Raji (cell line): Measurements from ENCODE around the gene LDB3.

Experiments
- POLR2A ChIP-seq: IDR thresholded peaks from 2 replicates; pipeline ENCODE4 v1.6.1; 2011; ENCODE audit warnings: low read depth, low read length, control low read depth; ENCODE audit not compliant: insufficient read depth

Gene LDB3

DNA sequence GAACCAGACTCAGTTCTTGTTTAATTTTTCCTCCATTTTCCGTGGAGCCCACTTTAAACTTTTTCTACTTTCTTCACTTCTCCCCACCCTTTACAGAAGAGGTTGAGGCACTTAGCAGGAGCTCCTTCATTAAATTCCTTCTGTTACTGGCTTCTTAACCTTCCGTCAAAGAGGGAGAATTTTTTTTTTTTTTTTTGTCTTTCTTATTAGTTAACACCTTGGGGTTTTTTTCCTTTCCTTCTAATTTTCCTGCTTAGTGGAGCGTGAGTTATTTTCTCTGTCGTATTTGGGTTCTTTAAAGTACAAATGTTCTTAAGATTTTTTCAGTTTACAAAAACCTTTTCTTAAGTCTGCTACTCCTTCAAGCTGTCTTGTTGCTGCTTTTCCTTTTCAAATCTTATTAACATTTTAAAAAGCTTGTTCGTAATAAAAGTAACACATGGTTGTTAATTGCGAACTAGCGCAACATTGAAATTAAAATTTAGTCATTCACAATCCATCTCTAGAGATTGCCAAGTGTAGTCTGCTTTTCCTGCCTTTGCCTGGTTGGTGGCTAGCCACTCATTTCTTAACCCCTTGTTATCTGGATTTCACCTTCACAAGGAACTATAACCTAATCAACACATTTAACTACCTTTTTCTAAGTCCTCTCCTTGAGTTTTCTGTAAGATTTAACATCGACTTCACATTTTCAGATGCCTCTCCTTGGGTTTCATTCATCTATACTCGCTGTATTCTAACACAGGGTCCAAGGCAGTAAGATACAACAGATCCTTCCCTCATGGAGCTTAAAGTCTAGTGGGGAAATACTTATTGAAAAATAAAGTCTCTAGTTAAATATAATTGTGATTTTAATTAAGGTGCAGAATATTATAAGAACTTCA lies 90.1 kb downstream of the LDB3 start:
- TF ChIP-seq POLR2A: no peak

DNA sequence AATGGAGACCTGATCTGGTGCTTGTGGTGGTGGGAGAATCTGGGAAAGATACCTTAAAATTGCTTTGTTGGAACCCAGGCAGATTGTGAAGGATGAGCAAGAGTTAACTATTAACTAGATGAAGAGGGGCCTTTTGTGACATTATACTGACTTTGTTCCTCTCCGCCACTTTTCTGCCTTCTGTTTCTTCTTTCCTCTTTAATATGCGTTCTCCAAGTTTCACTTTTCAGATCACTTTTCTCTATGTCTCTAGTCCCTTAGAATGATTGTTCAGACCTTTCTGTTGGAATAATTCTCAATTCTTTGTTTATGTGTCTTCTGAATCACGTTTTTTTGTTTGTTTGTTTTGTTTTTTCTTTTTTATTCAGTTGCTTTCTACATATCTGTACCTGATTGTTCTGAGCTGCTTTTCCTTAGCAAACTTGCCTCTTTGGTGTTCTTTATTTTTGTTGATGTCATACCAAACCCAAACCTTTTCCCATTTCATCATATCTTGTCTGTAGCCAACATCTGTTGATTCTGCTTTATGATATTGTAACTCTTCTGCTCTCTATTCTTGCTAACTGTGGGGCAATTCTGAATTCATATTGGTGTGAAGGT lies 90.9 kb downstream of the LDB3 start:
- TF ChIP-seq POLR2A: no peak

DNA sequence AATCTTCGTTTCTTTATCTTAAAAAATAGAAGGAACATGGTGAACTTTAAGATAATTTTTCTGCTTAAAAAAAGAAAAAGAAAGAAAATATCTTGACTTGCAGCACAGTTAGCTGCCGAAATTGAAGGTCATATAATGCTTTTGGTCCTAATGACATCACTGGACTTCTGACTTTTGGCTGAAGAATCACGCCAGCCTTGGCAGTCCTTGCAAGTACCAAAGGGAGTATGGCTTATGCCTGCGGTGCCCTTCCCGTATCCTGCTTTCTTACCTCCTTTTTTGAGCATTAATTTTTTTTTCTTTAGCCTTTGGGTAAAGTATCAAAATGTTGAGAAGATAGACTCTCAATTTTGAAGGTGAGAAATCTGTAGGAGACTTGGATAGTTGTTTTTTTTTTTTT lies 95.1 kb downstream of the LDB3 start:
- no peak for TF ChIP-seq POLR2A

DNA sequence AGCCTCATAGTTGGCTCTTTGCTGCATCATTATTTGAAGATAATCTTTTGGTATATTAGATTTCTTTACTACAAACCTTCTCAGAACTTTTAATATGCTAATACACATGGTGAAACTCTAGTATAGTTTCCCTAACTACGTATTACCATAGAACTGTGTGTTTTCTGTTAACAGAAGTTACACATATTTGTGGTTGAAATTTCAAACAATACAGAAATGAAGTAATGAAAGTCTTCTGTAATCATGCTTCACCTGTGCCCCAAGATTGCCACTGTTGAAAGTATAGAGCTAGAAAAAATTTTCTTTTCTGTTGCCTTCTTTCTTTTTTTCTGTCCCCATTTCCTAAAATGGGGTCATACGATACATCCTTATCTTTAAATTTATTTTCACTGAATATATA lies 97.2 kb downstream of the LDB3 start:
- TF ChIP-seq POLR2A: no peak

DNA sequence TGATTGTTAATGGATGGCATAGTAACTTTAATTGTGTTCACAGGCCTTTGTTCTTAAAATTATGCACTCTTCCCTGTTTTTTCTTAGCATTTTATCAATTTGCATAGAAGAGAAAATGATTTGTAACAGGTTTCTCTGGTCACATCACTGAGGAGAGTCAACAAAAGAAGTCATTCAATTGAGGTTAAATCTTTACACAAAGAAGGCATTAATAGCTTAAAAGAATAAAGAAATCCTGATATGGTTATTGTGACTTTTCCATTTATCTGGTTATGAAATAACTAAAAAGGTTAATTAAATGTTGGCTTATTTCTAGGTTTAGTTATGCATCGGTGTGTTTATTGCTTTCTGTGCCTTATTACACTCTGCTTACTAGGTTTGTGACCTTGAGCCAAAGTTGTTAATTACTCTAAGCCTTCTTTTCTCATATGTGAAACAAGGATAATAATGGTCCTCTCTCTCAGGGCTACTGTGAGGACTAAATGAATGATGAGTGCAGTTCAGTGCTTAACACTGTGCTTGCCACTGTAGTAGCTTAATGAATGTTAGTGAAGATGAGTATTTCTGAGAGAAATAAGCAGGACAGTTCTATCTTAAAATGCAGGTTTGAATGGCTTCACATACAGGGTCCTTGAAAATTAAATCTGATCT lies 100.2 kb downstream of the LDB3 start:
- TF ChIP-seq POLR2A: no peak

DNA sequence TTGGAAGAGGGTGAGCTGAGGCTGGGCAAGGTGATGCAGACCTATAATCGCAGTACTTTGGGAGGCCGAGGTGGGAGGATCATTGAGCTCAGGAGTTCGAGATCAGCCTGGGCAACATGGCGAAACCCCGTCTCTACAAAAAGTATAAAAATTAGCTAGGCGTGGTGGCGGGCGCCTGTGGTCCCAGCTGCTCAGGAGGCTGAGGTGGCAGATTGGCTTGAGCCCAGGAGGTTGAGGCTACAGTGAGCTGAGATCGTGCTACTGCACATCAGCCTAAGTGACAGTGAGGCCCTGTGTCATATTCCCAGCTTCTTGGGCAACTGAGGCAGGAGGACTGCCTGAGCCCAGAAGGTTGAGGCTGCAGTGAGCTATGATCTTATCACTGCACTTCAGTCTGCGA lies 101.7 kb downstream of the LDB3 start:
- no peak for TF ChIP-seq POLR2A

DNA sequence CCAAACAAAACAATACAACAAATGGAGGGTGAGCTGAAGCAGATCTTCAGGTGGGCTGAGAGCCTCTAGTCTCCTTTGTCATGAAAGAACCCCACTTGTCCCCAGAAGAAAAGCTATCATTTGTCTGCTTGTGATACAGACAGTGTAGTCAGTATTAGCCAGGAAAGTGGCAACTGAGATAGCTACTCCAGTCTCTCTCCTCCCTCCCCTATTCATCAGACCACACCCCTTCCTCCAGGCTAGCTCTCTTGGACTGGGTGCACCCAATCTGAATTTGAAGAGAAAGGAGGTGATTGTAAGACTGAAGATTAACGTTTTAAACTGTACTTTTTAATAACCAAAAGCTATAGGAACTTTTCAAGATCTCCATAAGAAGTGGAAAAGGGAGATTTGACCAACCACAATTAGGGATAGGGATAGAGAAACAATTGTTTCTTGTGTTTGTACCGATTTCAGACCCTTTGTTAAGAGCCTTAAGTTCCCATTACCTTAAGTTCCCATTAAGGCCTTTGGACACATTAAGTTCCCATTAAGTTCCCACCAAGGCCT lies 102.2 kb downstream of the LDB3 start:
- no peak for TF ChIP-seq POLR2A

DNA sequence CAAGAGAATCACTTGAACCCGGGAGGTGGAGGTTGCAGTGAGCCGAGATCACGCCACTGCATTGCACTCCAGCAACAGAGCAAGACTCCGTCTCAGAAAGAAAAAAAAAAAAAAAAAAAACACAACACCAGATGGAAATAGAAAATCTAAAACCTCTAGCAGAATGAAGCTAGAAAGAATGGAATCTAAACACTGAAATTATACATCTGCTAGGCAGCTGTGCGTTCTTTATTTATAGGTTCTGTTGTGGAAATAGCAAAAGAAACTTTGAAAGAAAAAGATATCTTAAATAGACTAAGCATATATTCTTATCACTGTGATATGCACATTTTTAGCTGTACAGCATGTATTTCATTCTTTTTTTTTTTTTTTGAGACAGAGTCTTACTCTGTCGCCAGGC lies 105.2 kb downstream of the LDB3 start:
- no peak for TF ChIP-seq POLR2A

DNA sequence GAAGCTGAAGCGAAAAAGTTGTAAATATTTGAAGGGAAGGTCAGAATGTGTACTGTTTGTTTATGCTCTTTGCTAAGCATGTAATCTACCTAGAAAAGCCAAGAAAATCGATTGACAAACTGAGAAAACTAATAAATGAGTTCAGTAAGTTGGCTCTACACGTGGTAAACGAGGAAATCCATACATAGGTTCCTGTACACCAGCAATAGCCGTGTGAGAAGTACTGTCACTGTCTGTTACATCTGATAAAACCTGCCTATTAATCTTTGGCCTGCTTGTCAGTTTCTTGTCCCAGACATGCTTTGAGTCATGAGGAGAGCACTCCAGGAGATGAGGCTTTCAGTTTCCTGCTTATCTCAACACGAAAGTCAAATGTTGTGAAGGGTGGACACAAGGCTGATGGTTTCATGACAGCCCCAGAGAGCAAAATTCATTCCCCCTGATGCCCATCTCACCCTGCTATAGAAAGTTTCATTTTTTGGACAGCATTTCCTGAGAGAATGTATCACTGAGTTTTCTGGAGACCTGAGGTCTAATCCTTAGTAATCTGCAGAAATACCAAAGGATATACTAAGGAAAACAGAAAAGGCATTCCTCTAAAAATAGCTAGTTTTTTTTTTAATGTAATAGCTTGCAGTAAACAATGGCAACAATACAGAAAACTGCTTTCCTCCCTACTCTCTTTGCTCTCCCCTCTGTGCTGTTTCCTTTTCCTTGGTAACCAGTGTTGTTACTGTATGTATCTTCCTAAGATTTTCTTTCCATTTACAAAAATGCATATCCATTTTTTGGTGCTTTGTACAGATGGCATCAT lies 107.0 kb downstream of the LDB3 start:
- TF ChIP-seq POLR2A: no peak

DNA sequence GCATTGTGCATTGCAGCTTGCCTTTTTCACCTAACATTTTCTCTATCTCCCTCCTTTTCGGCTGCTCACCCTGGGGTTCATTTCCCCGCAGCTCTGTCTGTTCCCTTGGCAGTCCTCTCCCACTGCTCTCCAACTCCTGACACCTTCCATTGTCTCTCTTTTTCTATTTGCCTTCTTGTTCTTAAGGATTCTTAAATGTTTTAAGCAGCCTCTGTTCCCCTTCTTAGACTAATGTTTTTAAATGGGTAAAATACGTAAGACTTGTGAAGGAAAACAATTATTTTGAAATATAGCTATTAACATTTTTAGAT lies 107.5 kb downstream of the LDB3 start:
- TF ChIP-seq POLR2A: no peak

DNA sequence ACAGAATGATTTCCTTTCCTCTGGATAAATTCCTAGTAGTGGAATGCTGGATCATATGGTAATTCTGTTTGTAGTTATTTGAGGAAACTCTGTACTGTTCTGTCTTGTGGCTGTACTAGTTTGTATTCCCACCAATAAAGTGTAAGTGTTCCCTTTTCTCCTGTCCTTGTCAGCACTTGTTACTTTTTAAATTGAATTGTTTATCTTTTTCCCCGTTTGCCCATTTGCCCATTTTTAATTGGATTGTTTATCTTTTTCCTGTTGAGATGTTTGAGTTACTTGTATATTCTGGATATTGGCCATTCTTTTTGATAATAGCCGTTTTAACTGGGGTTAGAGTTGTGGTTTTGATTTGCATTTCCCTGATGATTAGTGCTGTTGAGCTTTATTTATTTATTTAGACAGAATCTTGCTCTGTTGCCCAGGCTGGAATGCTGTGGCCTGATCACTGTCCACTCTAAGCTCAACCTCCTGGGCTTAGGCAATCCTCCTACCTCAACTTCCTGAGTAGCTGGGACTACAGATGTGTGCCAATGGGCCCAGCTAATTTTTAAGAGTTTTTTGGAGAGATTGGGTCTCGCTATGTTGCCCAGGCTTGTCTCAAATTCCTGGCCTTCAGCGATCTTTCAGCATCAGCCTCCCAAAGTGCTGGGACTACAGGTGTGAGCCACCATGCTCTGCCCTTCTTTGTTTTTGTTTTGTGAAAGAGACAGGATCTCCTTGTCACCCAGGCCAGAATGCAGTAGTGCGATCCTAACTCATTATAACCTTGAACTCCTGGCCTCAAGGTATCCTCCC lies 111.1 kb downstream of the LDB3 start:
- no peak for TF ChIP-seq POLR2A

DNA sequence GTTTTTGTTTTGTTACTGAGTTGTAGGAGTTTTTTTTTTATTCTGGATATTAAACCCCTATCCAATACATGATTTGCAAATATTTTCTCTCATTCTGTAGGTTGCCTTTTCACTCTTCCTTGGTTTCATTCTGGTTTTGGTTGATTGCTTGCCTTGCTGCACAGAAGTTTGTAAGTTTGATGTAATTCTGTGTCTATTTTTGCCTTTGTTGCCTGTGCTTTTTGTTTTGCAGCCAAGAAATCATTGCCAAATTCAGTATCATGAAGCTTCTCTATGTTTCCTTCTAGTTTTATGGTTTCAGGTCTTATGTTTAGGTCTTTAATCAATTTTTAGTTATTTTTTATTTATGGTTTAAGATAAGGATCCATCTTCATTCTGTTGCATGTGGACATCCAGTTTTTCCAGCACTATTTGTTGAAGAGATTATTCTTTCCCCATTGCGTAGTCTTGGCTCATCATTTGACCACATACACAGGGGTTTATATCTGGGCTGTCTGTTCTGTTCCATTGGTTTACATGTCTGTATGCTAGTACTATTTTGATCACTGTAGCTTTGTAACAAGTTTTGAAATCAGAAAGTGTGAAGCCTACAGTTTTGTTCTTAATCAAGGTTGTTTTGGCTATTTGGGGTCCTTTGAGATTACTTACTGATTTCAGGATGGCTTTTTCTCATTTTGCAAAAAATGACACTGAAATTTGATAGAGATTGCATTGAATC lies 114.5 kb downstream of the LDB3 start:
- no peak for TF ChIP-seq POLR2A

DNA sequence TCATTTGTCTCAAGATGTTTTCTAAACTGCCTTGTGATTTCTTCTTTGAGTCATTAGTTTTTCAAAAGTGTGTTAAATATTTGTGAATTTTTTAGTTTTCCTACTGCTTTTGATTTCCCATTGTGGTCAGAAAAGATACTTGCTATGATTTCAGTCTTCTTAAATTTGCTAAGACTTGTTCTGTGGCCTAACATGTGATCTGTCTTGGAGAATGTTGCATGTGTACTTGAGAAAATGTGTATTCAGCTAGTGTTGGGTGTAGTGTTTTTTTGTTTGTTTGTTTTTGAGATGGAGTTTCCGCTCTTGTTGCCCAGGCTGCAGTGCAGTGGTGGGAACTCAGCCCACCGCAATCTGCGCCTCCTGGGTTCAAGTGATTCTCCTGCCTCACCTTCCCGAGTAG lies 116.7 kb downstream of the LDB3 start:
- TF ChIP-seq POLR2A: no peak
